Measurements from ENCODE around the gene CIPC.

DNA sequence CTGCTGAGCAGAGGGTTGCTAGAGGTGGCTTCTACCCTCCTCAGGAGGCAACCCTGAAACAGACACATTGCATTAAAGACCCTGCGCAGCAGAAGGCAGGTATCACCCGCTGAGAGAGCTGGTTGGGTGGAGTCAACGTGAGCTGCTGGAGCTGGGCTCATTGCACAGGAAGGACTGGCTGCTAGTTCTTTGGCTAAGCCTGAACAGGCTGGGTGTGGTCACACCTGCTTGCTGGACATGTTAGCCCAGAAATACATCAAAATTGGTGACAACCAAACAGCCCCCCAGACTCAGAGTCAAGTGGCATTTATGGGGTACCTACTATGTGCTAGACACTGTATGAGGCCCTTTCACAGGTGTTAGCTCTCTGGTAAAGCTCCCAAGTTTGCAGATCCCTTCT lies 35.8 kb upstream of the CIPC start:
- TF ChIP-seq, protein P1, sequence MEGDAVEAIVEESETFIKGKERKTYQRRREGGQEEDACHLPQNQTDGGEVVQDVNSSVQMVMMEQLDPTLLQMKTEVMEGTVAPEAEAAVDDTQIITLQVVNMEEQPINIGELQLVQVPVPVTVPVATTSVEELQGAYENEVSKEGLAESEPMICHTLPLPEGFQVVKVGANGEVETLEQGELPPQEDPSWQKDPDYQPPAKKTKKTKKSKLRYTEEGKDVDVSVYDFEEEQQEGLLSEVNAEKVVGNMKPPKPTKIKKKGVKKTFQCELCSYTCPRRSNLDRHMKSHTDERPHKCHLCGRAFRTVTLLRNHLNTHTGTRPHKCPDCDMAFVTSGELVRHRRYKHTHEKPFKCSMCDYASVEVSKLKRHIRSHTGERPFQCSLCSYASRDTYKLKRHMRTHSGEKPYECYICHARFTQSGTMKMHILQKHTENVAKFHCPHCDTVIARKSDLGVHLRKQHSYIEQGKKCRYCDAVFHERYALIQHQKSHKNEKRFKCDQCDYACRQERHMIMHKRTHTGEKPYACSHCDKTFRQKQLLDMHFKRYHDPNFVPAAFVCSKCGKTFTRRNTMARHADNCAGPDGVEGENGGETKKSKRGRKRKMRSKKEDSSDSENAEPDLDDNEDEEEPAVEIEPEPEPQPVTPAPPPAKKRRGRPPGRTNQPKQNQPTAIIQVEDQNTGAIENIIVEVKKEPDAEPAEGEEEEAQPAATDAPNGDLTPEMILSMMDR (IDR thresholded peaks at IDR 0.05; ENCODE audit: insufficient read depth, low read length, poor library complexity, severe bottlenecking), result no peak
- TF ChIP-seq EZH2phosphoT487 (conservative IDR thresholded peaks at IDR 0.05; ENCODE audit: low read length), result no peak

Data from SU-DHL-6 (cell line).